Mesendoderm (in vitro differentiated cells): ENCODE results near the gene MOB3A.

ENCODE experiments used
- DNase-seq: peaks from one replicate; pipeline ENCODE4 v3.0.0; 2013
- H2AK5ac ChIP-seq: 2 replicates; pipeline ENCODE4 v1.6.1; 2013; ENCODE audit warnings: low read length, inconsistent platforms
- H2BK120ac ChIP-seq: 2 replicates; pipeline ENCODE4 v1.6.1; 2013; ENCODE audit warnings: low read depth, mild to moderate bottlenecking, low read length, moderate library complexity, mixed read lengths
- H2BK15ac ChIP-seq: replicated peaks from 2 replicates; pipeline ENCODE4 v1.6.1; 2013; ENCODE audit warnings: low read depth, mild to moderate bottlenecking, moderate library complexity
- H2BK5ac ChIP-seq: 2 replicates; pipeline ENCODE4 v1.6.1; 2013; ENCODE audit warnings: low read length, inconsistent platforms
- H3K18ac ChIP-seq: 2 replicates; pipeline ENCODE4 v1.6.1; 2013; ENCODE audit warnings: mild to moderate bottlenecking, low read length, mixed read lengths
- H3K23ac ChIP-seq: one replicate; pipeline ENCODE4 v1.6.1; 2013; ENCODE audit warnings: low read length
- H3K27ac ChIP-seq: 2 replicates; pipeline ENCODE4 v1.5.1; 2013; ENCODE audit warnings: low read depth, mild to moderate bottlenecking, inconsistent platforms, low read length, moderate library complexity
- H3K27me3 ChIP-seq: 2 replicates; pipeline ENCODE4 v1.6.1; 2013; ENCODE audit warnings: low read length, control low read depth, mild to moderate bottlenecking, inconsistent platforms; ENCODE audit not compliant: insufficient read depth, poor library complexity
- H3K36me3 ChIP-seq: 2 replicates; pipeline ENCODE4 v1.6.1; 2013; ENCODE audit warnings: low read length, inconsistent platforms; ENCODE audit not compliant: control insufficient read depth, insufficient read depth
- H3K4ac ChIP-seq: one replicate; pipeline ENCODE4 v1.6.1; 2013; ENCODE audit warnings: low read depth, mild to moderate bottlenecking, low read length, moderate library complexity
- H3K4me1 ChIP-seq: 2 replicates; pipeline ENCODE4 v1.6.1; 2013; ENCODE audit warnings: low read depth, low read length, inconsistent platforms; ENCODE audit not compliant: control insufficient read depth
- H3K4me2 ChIP-seq: 2 replicates; pipeline ENCODE4 v1.6.1; 2013; ENCODE audit warnings: low read length
- H3K4me3 ChIP-seq: 2 replicates; pipeline ENCODE4 v1.5.1; 2013; ENCODE audit warnings: mild to moderate bottlenecking, low read length
- H3K56ac ChIP-seq: one replicate; pipeline ENCODE4 v1.6.1; 2013; ENCODE audit warnings: low read length
- H3K79me1 ChIP-seq: 2 replicates; pipeline ENCODE4 v1.6.1; 2013; ENCODE audit warnings: low read length, inconsistent platforms
- H3K79me2 ChIP-seq: 2 replicates; pipeline ENCODE4 v1.6.1; 2013; ENCODE audit warnings: mild to moderate bottlenecking, low read length; ENCODE audit not compliant: control insufficient read depth, insufficient read depth
- H3K9ac ChIP-seq: 2 replicates; pipeline ENCODE4 v1.6.1; 2013; ENCODE audit warnings: low read length, inconsistent platforms
- H4K5ac ChIP-seq: one replicate; pipeline ENCODE4 v1.6.1; 2013; ENCODE audit warnings: low read length
- H4K8ac ChIP-seq: one replicate; pipeline ENCODE4 v1.6.1; 2013; ENCODE audit warnings: low read depth, mild to moderate bottlenecking, control low read depth, low read length, moderate library complexity
- WGBS: extraction: QIAGEN DNeasy Blood & Tissue Kit; methylation state at CpG from one replicate; pipeline ENCODE4 v1.1.7; 2013; ENCODE audit warnings: low lambda C conversion rate, missing lambda C conversion rate; ENCODE audit not compliant: insufficient coverage; ENCODE audit errors: extremely low coverage; 5-methylcytosine and 5-hydroxymethylcytosine counted together

The MOB3A gene

DNA sequence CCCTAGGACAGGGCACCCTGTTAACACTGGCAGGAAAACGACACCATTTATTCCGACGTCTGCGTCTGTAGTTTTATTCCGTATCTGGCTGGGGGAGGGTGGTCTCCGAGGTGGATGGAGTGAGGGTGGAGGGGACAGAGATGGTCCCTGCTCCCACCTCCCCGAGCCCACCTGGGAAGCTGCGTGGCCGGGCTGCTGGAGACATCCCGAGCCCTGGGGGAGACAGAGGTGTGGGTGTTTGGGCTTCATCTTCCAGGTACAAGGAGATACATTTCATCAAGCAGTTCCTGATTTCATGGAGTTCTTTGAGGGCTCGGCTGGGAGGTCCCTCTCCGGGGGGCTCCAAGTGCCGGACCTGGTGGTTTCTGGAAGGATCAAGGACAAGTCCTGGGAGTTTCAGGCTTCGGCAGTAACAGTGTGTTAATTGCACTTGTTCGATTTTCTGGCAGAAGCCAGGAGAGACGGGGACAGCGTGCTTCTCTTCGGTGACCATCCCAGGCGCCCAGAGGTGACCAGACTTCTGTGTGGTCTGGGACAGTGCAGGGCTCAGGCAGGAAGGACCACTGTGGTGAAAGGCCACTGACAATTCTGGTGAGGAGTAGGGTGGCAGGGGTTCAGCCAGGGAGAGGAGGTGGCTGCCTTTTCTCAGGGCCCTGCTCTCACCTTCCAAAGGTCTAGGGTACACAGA is 25.0 kb downstream of the MOB3A start:
- no peak for DNase-seq
- WGBS = no CpG with 5 or more reads among the region's 19 CpGs

DNA sequence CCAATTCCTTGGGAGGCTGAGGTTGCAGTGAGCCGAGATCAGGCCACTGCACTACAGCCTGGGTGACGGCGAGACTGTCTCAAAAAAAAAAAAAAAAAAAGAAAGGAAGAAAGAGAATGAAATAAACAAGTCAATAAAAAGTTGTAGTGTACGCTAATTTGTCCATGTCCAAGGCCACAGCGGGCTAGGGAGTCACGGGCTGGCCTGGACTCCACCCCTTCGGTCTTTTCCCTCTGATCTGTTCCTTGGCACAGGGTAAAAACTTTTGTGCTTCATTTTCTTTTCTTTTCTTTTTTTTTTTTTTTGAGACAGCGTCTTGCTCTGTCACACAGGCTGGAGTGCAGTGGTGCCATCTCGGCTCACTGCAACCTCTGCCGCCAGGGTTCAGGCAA is 25.7 kb downstream of the MOB3A start:
- Histone ChIP-seq H3K4me1 (no peaks in the 10 kb centered on the region), H3K56ac (no peak overlapping the region), H4K8ac (no peak overlapping the region), H2BK120ac (no peak overlapping the region), H3K4me2 (no peak overlapping the region), H3K79me2 (no peaks in the 10 kb centered on the region), H4K5ac (no peak overlapping the region), H2AK5ac (no peak overlapping the region), H3K4me3 (no peak overlapping the region), H3K27me3 (no peaks in the 10 kb centered on the region), H3K4ac (no peak overlapping the region), H3K27ac (no peak overlapping the region), H2BK5ac (no peak overlapping the region), H2BK15ac (no peak overlapping the region), H3K36me3 (no peaks in the 10 kb centered on the region), H3K18ac (no peak overlapping the region), H3K9ac (no peak overlapping the region), H3K23ac (no peak overlapping the region), H3K79me1 (no peaks in the 10 kb centered on the region)
- DNase-seq = no peak
- no CpG with 5 or more reads among the region's 10 CpGs for WGBS

More for the DNA sequence above, 25.0 kb downstream of the MOB3A start:
- Histone ChIP-seq H2BK15ac (no peak overlapping the region), H3K27me3 (no peaks in the 10 kb centered on the region), H2AK5ac (no peak overlapping the region), H4K5ac (no peak overlapping the region), H3K56ac (no peak overlapping the region), H3K23ac (no peak overlapping the region), H3K79me2 (no peaks in the 10 kb centered on the region), H3K4me1 (no peaks in the 10 kb centered on the region), H3K4me2 (no peak overlapping the region), H3K4me3 (no peak overlapping the region), H2BK5ac (no peak overlapping the region), H3K18ac (no peak overlapping the region), H3K79me1 (no peaks in the 10 kb centered on the region), H3K9ac (no peak overlapping the region), H3K36me3 (no peaks in the 10 kb centered on the region), H2BK120ac (no peak overlapping the region), H3K4ac (no peak overlapping the region), H3K27ac (no peak overlapping the region), H4K8ac (no peak overlapping the region)

DNA sequence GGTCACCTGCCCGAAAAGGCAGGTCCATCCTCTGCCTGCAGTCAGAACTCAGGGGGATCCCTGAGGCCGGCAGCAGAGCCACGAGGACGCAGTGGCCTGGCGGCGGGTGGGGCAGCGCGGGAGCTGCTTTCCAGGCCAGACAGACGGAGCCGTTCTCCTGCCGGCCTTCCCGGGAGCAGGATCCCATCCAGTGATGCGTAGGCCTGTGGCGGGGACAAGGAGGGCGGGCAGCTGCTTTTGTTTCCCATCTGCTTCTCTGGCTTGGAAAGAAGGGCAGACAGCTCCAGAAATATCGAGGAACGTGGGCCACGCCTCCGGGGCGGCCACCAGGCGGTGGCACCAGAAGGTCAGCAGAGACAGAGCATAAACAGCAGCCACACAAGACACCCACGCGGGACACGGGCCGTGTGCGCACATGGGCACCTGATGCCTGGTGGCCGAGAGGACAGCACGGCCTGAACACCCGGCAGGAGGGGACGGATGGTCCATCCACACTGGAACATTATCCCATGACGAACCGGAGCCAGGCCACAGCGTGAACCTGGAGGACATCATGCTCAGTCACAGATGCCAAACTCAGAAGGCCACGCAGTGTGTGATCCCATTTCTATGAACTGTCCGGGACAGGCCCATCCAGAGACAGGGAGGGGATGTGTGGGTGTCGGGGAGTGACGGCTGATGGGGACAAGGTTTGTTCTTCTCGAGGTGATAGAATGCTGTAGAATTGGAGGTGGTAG is 31.2 kb downstream of the MOB3A start:
- no peaks in the 10 kb centered on the region for H3K27me3 ChIP-seq
- no peak overlapping the region for H3K18ac ChIP-seq
- H2BK120ac ChIP-seq = no peak overlapping the region
- H3K4me2 ChIP-seq = no peak overlapping the region
- no peak overlapping the region for H4K8ac ChIP-seq
- no CpG with 5 or more reads among the region's 38 CpGs for WGBS
- no peak overlapping the region for H3K27ac ChIP-seq
- no peak overlapping the region for H3K4me3 ChIP-seq
- no peaks in the 10 kb centered on the region for H3K79me2 ChIP-seq
- H3K36me3 ChIP-seq = no peaks in the 10 kb centered on the region
- no peak for DNase-seq
- no peak overlapping the region for H3K4ac ChIP-seq
- peaks cover 2% of the 10 kb centered on the region for H3K4me1 ChIP-seq
- no peak overlapping the region for H2BK15ac ChIP-seq
- no peak overlapping the region for H2BK5ac ChIP-seq
- H2AK5ac ChIP-seq = no peak overlapping the region
- H3K79me1 ChIP-seq = no peaks in the 10 kb centered on the region
- no peak overlapping the region for H3K56ac ChIP-seq
- H3K23ac ChIP-seq = no peak overlapping the region
- no peak overlapping the region for H4K5ac ChIP-seq
- no peak overlapping the region for H3K9ac ChIP-seq

DNA sequence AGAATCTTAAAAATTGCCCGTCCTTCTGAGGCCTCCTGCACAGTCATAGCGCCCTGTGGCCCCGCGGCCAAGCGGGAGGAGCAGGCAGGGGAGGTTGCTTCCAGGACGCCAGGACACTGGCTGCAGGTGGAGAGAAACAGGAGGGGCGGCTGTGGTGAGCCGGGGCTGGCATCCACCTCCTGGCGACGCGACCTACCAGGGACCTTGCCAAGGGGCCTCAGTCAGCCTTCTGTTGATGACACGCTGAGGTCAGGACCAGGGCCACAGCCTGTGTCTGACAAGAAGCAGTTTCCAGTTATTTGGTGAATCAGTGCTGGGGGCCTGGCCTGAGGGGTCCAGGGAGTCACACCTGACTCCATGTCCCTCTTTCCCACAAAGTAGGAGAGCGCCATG is 31.7 kb downstream of the MOB3A start:
- no peak overlapping the region for H2BK120ac ChIP-seq
- DNase-seq = no peak
- H3K56ac ChIP-seq = no peak overlapping the region
- no peak overlapping the region for H3K4ac ChIP-seq
- H3K4me2 ChIP-seq = no peak overlapping the region
- no peaks in the 10 kb centered on the region for H3K79me1 ChIP-seq
- no peak overlapping the region for H4K5ac ChIP-seq
- H2AK5ac ChIP-seq = no peak overlapping the region
- H3K79me2 ChIP-seq = no peaks in the 10 kb centered on the region
- no peak overlapping the region for H3K27ac ChIP-seq
- peaks cover 4% of the 10 kb centered on the region for H3K4me1 ChIP-seq
- no peak overlapping the region for H3K18ac ChIP-seq
- no peaks in the 10 kb centered on the region for H3K27me3 ChIP-seq
- no peak overlapping the region for H3K23ac ChIP-seq
- no peak overlapping the region for H4K8ac ChIP-seq
- no peaks in the 10 kb centered on the region for H3K36me3 ChIP-seq
- H2BK5ac ChIP-seq = no peak overlapping the region
- no peak overlapping the region for H3K9ac ChIP-seq
- no peak overlapping the region for H3K4me3 ChIP-seq
- WGBS = no CpG with 5 or more reads among the region's 13 CpGs
- no peak overlapping the region for H2BK15ac ChIP-seq

DNA sequence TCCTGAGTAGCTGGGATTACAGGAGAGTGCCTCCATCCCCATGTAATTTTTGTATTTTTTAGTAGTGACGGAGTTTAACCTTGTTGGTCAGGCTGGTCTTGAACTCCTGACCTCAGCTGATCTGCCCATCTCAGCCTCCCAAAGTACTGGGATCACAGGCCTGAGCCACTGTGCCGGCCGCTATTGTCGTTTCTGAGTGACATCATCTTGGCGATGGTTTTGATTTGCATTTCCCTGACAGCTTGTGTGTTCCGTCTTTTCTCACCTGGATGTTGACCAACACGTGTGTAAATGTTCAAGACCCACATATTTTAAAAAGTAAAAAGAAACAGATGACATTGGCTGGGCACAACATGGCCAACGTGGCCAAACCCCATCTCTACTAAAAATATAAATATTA is 32.3 kb downstream of the MOB3A start:
- no peak overlapping the region for H2BK120ac ChIP-seq
- H2AK5ac ChIP-seq = no peak overlapping the region
- H3K27ac ChIP-seq = no peak overlapping the region
- no peak overlapping the region for H3K56ac ChIP-seq
- no peak overlapping the region for H2BK5ac ChIP-seq
- DNase-seq = no peak
- H3K4ac ChIP-seq = no peak overlapping the region
- H2BK15ac ChIP-seq = no peak overlapping the region
- H4K5ac ChIP-seq = no peak overlapping the region
- no peak overlapping the region for H3K4me3 ChIP-seq
- no peaks in the 10 kb centered on the region for H3K79me2 ChIP-seq
- H3K4me2 ChIP-seq = no peak overlapping the region
- H3K18ac ChIP-seq = no peak overlapping the region
- no peaks in the 10 kb centered on the region for H3K27me3 ChIP-seq
- H3K79me1 ChIP-seq = no peaks in the 10 kb centered on the region
- peaks cover 4% of the 10 kb centered on the region for H3K4me1 ChIP-seq
- H4K8ac ChIP-seq = no peak overlapping the region
- H3K9ac ChIP-seq = no peak overlapping the region
- no CpG with 5 or more reads among the region's 8 CpGs for WGBS
- no peaks in the 10 kb centered on the region for H3K36me3 ChIP-seq
- H3K23ac ChIP-seq = no peak overlapping the region
